Measurements from ENCODE around the gene PTPN11.
"Not testable (repeated sequence)": the region's sequence is repeated elsewhere in the genome, so short reads cannot be mapped to it uniquely, and the experiment has no call there.

PTPN11 gene

DNA sequence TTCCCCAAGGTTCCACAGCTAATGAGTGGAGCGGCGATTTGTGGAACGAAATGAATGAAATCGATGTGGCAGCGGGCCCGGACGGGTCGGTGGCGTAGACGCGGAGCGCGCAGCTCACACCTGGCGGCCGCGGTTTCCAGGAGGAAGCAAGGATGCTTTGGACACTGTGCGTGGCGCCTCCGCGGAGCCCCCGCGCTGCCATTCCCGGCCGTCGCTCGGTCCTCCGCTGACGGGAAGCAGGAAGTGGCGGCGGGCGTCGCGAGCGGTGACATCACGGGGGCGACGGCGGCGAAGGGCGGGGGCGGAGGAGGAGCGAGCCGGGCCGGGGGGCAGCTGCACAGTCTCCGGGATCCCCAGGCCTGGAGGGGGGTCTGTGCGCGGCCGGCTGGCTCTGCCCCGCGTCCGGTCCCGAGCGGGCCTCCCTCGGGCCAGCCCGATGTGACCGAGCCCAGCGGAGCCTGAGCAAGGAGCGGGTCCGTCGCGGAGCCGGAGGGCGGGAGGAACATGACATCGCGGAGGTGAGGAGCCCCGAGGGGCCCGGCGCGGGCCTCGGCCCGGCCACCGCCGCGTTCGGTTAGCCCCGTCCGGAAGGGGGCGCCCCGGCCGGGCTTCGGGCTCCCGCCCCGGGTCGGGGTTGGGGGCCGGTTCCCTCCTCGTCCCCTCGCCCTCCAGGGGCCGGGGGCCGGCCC lies at the start of gene PTPN11:
Gene PTPN11 (plus strand): TSS at position 340 of the 689 bp plus-strand sequence. CDS start 165 bp downstream, at position 505.
- DNase-seq (ENCODE audit: low read depth) = peak; percentile 85

DNA sequence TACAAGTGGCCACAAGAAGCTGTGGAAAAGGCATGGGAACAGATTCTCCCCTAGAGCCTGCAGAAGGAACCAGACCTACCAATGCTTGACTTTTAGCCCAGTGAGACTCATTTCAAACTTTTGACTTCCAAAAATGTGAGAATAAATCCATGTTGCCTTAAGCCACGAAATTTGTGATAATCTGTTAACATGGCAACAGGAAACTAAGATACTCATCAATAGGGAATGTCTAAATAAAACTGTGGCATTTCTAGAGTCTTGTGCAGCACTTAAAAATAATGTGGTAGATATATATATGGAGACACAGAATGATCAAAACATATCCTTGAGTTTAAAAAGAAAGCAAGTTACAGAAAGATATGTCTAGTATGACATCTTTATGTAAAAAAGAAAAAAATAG lies 48.5 kb upstream of the PTPN11 start:
- no peak for DNase-seq (ENCODE audit: low read depth)

DNA sequence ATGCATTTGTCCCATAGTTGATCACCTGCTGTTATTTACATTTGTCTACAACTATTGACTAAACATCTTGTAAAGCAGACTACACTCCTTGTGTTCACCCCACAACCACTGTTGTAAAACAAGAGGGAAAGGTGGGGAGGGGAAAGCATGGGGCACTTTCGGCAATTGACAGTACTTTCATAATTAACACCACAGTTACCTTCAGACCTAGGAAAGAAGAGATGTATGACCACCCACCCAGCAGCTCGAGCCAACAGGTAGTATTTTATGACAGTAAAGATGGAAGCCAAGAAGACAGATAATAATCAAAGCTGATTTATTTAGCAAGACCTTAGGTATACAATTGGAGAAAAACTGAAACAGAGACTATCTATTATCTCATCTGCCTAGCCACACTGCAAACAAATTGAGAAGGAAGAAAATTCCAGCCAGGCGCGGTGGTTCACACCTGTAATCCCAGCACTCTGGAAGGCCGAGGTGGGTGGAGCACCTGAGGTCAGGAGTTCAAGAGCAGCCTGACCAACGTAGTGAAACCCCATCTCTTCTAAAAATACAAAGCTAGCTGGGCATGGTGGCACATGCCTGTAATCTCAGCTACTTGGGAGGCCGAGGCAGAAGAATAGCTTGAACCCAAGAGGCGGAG lies 47.8 kb upstream of the PTPN11 start:
- DNase-seq (ENCODE audit: low read depth) = no peak

DNA sequence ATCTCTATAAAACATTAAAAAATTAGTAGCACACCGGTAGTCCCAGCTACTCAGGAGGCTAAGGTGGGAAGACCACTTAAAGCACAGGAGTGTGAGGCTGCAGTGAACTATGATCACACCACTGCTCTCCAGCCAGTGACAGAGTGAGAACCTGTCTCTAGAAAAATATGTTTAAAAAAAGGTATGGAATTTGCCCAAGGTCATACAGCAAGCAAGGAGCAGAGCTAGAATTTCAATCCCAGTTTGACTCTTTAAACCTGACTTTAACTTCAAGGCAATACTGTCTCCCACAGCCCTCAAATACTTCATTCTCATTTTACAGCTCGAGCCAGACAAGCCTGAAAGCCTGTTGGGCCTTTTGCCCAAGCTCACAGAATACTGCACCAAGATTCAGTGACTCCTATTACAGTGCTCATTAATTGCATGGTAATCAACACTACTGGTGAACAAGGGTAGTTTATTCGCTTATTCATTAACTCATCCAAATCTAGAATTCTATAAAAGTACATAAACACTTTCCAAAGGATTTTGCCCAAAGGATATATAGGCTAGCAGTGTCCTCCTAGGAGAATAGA lies 44.5 kb upstream of the PTPN11 start:
- no peak for DNase-seq (ENCODE audit: low read depth)

DNA sequence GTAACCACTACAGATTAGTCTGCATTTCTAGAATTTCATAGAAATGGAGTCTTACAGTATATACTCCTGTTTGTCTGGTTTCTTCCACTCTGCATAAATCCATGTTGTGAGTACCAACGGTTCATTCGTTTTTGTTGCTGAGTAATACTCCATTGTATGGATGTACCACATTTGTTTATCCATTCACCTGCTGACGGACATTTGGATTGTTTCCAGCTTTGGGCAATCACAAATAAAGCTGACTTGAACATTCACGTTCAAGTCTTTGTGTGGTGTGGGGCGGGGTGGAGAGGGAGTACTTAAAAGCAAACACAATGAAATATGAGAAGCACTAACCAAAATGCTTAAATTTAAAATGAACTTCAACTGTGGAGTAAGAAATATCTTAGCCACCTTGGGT lies 43.6 kb upstream of the PTPN11 start:
- DNase-seq (ENCODE audit: low read depth) = peak; percentile 17

DNA sequence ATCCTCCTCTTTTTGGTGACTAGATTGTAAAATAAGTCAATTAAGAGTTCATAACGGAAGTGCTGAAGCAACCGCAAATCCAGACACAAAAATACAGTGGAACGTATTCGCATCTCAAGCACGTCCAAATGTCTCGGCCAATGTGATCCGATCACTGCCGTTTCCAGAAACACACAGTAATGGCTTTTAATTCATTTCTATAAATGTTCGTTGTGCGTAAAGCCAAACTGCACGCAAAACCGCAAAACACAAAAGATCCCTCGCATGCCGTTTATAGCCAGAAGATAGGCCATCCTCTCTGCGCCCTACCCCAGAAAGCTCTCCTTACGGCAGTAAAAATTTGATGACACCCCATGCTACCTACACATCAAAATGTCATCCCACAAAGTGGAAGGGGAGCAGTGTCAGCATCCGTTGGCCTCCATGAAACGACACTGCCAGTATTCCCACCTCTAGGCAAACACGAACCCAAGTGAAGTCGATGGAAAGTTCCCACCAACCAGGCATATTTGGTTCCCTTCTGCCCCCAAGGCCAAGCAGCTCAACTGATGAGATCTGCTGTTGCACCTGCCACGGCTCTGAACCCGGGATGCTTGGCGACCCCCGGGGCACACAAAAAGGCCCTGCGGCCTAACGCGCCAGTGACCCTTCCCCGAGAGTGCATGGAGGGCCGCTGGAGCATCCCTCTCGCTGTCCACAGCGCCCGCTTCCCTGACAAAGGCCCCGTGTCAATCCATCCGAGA lies 37.9 kb upstream of the PTPN11 start:
- DNase-seq (ENCODE audit: low read depth) = no peak

DNA sequence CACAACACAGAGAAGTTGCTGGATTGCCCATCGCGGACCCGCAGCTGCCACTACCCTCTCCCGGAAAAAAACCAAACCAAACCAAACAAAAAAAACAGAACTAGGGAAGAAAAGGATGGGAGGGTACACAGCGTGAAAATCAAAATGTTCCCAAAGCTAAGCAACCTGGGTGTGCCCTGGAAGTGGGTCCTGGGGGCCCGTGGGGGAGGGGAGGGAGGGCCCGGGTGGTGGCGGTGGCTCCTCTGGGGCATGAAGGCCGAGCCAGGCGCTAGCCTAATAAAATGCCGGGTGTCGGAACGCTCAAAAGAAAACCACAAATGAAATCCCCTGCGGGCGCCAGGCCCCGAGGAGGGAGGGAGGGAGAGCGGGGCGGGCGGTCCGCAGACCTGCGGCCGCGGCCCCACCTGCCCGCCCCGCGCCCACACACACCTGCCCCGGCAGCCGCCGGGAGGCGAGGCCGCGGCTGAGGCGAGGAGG lies 37.3 kb upstream of the PTPN11 start:
- no peak for DNase-seq (ENCODE audit: low read depth)

DNA sequence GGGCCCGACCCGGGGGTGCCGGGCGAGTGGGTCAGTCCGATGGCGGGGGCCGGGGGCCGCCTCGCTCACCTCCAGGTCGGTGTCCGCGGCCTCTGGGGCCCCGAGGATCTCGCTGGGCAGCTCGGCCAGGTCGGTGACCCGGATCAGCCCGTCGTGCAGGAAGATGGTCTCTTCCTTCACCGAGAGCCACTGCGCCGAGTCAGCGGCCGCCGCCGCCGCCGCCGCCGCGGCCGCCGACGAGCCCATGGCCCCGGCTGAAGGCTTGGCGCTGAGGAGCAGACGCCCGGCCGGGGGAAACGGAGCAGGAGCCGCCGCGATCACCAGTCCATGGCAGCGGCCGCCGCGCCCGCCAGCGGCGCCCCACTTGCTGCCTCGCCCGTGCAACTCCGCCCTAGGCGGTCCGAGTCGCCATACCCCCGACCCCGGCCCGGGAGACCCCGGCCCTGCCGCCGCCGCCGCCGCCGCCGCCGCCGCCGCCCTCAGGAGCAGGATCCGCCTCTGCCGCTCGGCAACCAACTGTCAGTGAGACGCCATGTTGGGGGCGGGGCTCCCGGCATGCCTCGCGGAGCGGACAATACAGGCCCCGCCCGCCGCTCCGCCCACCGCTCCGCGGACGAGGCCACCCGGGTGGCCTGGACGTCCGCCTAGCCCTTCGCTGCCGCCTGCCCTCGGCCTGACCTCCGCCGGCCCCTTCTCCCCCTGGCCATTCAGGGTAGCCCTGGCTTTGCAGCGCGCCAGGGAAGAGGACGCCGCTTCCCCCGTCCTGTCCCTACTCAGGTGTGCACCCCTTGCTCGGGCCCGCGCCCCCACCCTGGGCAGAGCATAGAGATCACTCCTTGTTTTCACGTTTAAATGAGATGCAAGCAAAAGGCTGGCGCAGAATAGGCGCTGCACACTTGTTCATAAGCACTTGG lies 36.6 kb upstream of the PTPN11 start, which contains the start of gene HECTD4:
Gene HECTD4 (minus strand): TSS at position 549 of the 914 bp plus-strand sequence. CDS start 303 bp downstream, at position 246.
- peak; percentile 83 for DNase-seq (ENCODE audit: low read depth)

DNA sequence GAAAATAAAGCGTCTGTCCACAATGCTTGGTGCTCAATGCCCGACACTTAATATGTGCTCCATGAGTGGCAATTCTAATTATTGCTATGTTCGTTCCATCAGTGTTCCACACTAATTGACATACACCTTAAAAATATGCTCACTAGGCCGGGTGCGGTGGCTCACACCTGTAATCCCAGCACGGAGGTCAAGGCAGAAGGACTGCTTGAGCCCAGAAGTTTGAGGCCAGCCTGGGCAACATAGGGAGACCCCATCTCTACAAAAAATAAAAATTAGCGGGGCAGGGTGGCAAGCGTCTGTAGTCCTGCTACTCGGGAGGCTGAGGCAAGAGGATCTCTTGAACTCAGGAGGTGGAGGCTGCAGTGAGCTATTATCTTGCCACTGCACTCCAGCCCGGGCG lies 35.9 kb upstream of the PTPN11 start:
- DNase-seq (ENCODE audit: low read depth) = no peak

DNA sequence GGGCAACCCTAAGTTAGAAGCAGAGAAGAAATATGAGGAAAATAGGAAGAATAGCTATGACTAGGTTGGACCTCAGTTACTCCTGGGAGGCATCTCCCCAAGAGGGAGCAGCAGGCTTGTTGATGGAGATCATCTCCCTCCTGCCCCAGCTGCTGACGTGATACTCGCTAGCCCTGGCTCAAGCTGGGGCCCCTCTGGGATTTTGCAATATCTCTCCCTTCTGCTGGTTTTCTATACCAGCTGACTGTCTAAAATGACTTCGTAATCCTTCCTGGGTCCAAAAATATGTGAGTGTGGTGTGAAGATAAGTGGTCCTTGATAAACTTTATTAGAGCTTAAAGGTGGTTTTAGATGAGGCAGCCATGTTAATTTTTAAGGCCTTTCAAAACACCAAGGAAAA lies 32.0 kb upstream of the PTPN11 start:
- peak; percentile 91 for DNase-seq (ENCODE audit: low read depth)

DNA sequence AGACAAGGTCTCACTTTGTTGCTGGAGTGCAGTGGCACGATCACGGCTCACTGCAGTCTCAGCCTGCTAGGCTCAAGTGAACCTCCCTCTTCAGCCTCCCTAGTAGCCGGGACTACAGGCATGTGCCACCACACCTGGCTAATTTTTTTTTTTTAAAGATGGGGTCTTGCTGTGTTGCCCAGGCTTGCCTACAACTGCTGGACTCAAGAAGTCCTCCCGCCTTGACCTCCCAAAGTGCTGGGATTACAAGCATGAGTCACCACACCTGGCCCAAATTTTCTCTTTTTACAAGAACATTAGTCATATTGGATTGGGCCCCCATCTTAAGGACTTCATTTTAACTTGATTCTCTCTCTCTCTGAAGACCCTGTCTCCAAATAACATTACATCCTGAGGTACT lies 29.5 kb upstream of the PTPN11 start:
- no peak for DNase-seq (ENCODE audit: low read depth)

DNA sequence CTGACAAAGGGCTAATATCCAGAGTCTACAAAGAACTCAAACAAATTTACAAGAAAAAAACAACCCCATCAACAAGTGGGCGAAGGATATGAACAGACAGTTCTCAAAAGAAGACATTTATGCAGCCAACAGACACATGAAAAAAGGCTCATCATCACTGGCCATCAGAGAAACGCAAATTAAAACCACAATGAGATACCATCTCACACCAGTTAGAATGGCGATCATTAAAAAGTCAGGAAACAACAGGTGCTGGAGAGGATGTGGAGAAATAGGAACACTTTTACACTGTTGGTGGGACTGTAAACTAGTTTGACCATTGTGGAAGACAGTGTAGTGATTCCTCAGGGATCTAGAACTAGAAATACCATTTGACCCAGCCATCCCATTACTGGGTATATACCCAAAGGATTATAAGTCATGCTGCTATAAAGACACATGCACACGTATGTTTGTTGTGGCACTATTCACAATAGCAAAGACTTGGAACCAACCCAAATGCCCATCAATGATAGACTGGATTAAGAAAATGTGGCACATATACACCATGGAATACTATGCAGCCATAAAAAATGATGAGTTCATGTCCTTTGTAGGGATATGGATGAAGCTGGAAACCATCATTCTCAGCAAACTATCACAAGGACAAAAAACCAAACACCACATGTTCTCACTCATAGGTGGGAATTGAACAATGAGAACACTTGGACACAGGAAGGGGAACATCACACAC lies 28.7 kb upstream of the PTPN11 start:
- not testable (repeated sequence) for DNase-seq (ENCODE audit: low read depth)

DNA sequence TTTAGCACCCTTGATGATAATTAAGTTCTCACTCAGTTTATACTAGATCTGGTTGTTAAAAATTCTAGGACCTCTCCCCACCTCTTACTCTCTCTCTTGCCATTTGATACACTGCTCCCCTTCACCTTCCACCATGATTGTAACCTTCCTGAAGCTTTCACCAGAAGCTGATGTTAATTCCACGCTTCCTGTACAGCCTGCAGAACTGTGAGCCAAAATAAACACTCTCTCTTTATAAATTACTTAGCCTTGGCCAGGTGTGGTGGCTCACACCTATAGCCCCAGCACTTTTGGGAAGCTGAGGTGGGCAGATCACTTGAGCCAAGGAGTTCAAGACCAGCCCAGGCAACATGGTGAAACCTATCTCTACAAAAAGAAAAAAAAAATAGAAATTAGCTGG lies 25.4 kb upstream of the PTPN11 start:
- no peak for DNase-seq (ENCODE audit: low read depth)

DNA sequence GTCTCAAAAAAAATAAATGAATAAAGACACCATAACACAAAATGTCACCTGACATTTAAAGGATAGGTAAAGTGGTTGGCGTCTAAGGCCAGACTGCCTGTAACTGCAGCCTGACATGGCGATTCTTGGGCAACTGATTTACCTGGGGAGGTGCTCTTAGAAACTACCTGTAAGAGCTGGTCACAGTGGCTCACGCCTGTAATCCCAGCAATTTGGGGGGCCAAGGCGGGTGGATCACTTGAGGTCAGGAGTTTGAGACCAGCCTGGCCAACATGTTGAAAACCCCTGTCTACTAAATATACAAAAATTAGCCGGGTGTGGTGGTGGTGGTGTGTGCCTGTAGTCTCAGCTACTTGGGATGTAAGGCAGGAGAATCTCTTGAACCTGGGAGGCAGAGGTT lies 17.7 kb upstream of the PTPN11 start:
- DNase-seq (ENCODE audit: low read depth) = no peak

DNA sequence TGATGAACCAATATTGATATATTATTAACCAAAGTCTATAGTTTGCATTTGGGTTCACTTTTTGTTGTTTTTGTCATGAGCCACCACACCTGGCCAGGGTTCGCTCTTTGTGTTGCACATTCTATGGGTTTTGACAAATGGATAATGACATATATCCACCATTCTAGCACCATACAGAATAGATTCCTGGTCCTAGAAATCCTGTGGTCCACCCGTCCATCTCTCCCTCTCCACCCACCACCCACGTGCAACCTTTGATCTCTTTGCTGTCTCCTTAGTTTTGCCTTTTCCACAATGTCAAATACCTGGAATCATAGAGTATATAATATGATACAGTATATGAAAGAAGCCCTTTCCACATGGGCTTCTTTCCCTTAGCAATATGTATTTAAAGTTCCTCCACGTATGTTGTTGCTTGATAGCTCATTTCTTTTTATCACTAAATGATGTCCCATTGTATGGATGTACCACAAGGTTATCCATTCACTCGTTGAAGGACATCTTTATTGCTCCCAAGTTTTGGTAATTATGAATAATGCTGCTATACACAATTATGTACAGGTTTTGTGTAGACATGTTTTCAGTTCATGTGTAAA lies 16.7 kb upstream of the PTPN11 start:
- no peak for DNase-seq (ENCODE audit: low read depth)

DNA sequence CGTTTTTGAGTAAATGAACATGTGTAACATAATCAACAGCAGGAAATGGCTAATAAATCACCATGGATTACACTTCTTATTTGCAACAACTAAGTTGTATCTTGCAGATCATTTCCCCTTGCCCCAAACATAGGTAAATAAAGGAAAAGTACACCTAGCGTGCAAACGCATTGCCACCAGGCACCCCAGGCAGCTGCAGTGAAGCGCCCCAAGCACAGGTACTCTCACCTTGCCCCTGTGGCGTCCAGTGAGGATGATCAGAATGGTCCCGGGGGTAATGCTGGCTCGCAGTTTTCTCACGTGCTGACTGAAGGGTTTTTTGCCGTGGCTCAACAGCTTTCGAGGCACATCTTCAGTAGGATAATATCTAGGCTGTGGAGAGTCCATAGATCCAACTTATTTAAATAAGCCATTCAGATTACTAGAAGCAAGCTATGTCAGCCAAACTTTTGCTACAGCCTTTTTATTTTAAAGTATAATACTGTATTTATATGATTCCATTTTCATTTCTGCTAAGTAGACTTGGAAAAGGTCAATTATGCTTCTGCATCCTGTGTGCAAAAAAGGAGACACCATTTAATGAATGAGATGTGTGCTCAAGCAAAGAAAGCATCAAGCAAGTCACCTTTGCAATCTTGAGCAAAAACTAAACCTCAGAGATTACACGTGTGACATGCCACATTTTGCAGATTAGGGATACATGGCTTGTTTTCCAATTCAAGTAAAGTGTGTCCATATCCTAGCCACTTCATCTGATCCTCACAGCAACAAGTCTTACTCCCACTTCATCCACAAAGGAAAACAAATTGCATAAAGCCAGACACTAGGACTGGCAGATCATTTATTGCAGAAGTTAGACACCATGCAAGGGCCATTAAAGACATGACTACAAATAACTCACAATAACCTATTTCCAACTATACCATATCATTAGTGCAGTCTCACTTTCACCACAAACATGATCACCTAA lies 11.9 kb upstream of the PTPN11 start:
- DNase-seq (ENCODE audit: low read depth) = no peak

DNA sequence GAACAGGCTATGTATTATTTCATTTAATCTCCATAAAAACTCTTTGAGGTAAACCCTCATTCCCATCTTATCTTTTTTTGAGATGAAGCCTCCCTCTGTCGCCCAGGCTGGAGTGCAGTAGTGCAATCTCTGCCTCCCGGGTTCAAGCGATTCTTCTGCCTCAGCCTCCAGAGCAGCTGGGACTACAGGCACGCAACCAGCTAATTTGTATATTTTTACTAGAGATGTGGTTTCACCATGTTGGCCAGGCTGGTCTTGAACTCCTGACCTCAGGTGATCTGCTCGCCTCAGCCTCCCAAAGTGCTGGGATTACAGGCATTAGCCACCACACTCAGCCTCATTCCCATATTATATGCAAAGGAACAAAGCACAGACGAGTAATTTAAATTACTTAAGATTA lies 11.1 kb upstream of the PTPN11 start:
- not testable (repeated sequence) for DNase-seq (ENCODE audit: low read depth)

DNA sequence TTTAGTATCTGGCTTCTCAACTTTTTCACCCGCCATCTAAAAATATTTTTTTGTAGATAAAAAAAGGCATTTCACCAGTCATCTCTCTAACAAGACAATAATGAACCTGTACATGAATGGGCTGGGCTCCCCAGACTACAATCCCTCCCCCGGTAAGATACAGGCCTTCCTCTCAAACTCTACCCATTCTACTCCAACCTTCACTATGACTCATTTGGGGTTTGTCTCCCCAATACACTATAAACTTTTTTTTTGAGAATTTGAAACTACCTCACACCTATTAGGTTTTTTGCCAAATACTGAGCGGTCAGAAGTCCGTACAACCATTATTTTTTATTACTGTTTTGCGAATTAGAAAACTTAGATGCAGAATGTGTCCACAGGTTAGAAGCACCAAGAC lies 10.1 kb upstream of the PTPN11 start:
- no peak for DNase-seq (ENCODE audit: low read depth)
